GM12872 (cell line): ENCODE results near the gene IL17RE.
A peak's percentile ranks its signal among the peaks of the same experiment; 100 is the strongest.

Experiments used
- CTCF ChIP-seq: IDR thresholded peaks from 3 replicates; pipeline ENCODE4 v1.5.1; 2011; ENCODE audit warnings: low read depth, mild to moderate bottlenecking, low read length, moderate library complexity; ENCODE audit not compliant: insufficient read depth

Gene IL17RE

GRCh38 chr3:9916734-9917680 lies 14.4 kb downstream of the IL17RE start, which contains the start of gene IL17RC:
Gene IL17RC, plus strand, starts transcription at chr3:9917098. Its CDS starts 218 bp downstream, at chr3:9917316.
- TF ChIP-seq CTCF, result no peak

- no peak for TF ChIP-seq CTCF
These were observed 15.2 kb downstream of the IL17RE start for GRCh38 chr3:9917820-9918219.

DNA sequence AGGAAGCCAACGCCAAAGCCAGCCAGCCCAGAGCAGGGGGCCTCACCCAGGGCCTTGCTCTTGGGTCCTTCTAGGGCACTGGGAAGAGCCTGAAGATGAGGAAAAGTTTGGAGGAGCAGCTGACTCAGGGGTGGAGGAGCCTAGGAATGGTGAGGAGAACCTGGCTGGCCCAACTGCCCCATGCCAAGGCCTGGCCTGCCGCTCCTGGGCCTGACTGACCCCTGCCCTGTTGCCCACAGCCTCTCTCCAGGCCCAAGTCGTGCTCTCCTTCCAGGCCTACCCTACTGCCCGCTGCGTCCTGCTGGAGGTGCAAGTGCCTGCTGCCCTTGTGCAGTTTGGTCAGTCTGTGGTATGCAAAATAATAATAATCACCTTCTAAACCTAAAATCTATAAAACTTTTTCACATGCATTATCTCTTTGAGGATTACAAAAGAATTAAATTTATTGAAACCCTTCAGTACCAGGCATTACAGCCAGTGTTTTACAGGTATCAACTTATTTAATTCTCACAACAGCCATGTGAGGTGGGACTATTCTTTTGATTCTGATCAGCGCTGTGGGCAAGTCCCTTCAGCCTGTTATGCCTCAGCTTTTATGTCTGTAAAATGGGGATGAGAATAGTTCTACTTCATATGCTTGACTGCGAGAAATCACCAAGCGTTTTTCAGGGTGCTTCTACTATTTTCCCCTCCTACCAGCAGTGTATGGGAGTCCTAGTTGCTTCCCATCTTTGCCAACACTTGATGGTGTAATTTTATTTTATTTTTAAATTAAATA lies 15.8 kb downstream of the IL17RE start:
- TF ChIP-seq CTCF, result no peak

GRCh38 chr3:9928158-9928557 lies 25.5 kb downstream of the IL17RE start:
- no peak for TF ChIP-seq CTCF

DNA sequence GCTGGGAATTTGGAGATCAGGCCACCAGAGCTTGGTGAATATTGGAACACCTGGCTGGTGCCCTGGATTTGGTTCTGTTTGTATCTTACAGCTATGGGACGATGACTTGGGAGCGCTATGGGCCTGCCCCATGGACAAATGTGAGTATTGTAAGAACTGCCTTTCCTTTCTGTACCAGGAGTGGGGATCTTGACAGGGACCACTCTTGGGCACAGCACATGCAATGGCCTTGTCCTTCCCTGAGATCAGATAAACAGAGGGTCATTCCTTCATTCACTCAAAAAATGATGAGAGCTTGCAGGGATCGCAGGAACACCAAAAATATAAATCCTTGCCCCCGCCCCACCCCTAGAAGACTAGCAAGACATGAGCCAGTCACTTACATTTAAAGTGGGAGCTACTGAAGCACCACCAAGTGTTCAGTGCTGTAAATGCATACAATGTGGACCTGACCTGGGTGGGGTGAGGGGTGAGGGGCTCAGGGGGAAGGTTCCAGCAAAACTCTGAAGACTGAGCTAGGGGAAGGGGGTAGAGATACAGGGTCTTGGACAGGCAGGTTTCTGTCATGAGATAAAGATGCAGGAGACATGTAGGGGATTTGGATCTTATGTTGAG lies 28.3 kb downstream of the IL17RE start:
- peak; percentile 31; the same call in 2 of the 3 replicates for TF ChIP-seq CTCF

DNA sequence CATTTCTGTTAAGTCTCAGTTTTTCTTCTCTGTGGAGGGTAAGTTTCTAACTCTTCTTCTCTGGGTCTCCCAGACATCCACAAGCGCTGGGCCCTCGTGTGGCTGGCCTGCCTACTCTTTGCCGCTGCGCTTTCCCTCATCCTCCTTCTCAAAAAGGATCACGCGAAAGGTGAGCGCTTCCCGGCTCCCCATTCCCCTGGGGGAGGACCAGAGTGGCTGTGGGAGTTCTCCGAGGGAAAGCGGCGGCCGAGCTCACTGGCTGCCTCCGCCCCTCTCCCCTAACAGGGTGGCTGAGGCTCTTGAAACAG lies 29.8 kb downstream of the IL17RE start:
- TF ChIP-seq CTCF, result no peak
